IMR-90 (cell line): ENCODE measurements around the gene ZBTB24. TPM values are rescaled to one million over a fixed set of nuclear protein-coding genes. Genes with fewer than 3 reads are reported as not detected.

ENCODE experiments used
- ATAC-seq: fragments of 200-7000 bp; cut with Tn5 transposase; 2 replicates; pipeline ENCODE4 v1.9.1; 2020; ENCODE audit warnings: low read depth, mild to moderate bottlenecking, moderate library complexity
- BruUV-seq: library from RNA; stranded (reverse); fragments of 400-500 nt; replicated peaks from 2 replicates; lab custom pipeline; 2021; lab: Mats Ljungman, UMichigan
- CTCF ChIA-PET: fragments of 300-600 bp; formaldehyde crosslinking; extraction: SDS; loops from one replicate; lab custom pipeline; 2021; ENCODE audit warnings: antibody characterized with exemption; lab: Yijun Ruan, JAX
- POLR2A ChIA-PET: fragments of 300-600 bp; sonication (Branson Sonifier 250); formaldehyde crosslinking; loops from one replicate; lab custom pipeline; 2022; ENCODE audit warnings: antibody characterized with exemption; ENCODE audit not compliant: unreplicated experiment; lab: Charles Lee
- DNase-seq: peaks from one replicate; pipeline ENCODE4 v3.0.0; 2013
- H2AFZ ChIP-seq: replicated peaks from 2 replicates; pipeline ENCODE3; 2013; ENCODE audit warnings: low read length, mild to moderate bottlenecking; ENCODE audit not compliant: poor library complexity
- H2AK5ac ChIP-seq: 2 replicates; pipeline ENCODE4 v1.6.1; 2013; ENCODE audit warnings: low read depth, low read length, inconsistent platforms
- H2AK9ac ChIP-seq: replicated peaks from 2 replicates; pipeline ENCODE3; 2013; ENCODE audit warnings: mild to moderate bottlenecking, low read depth, low read length, moderate library complexity; ENCODE audit not compliant: poor library complexity
- H2BK120ac ChIP-seq: 2 replicates; pipeline ENCODE4 v1.6.1; 2013; ENCODE audit warnings: low read depth, low read length, inconsistent platforms
- H2BK15ac ChIP-seq: 3 replicates; pipeline ENCODE4 v1.6.1; 2013; ENCODE audit warnings: low read depth, low read length, inconsistent platforms
- H2BK20ac ChIP-seq: 2 replicates; pipeline ENCODE4 v1.6.1; 2013; ENCODE audit warnings: low read depth, mild to moderate bottlenecking, inconsistent platforms, low read length, moderate library complexity
- H2BK5ac ChIP-seq: 2 replicates; pipeline ENCODE4 v1.6.1; 2013; ENCODE audit warnings: mild to moderate bottlenecking, low read depth, low read length, inconsistent platforms; ENCODE audit not compliant: poor library complexity, severe bottlenecking
- H3K14ac ChIP-seq: replicated peaks from 2 replicates; pipeline ENCODE4 v1.6.1; 2013; ENCODE audit warnings: low read depth, low read length, inconsistent platforms
- H3K18ac ChIP-seq: 2 replicates; pipeline ENCODE4 v1.6.1; 2013; ENCODE audit warnings: low read depth, low read length, control low read depth
- H3K23ac ChIP-seq: 2 replicates; pipeline ENCODE4 v1.6.1; 2013; ENCODE audit warnings: low read depth, low read length, inconsistent platforms
- H3K27ac ChIP-seq: 2 replicates; pipeline ENCODE4 v1.5.1; 2013; ENCODE audit warnings: mild to moderate bottlenecking, control low read depth, low read length; ENCODE audit not compliant: insufficient read depth
- H3K27me3 ChIP-seq: 2 replicates; pipeline ENCODE4 v1.6.1; 2013; ENCODE audit warnings: low read length; ENCODE audit not compliant: control insufficient read depth, insufficient read depth
- H3K36me3 ChIP-seq: 2 replicates; pipeline ENCODE4 v1.6.1; 2013; ENCODE audit warnings: low read length, mixed read lengths; ENCODE audit not compliant: control insufficient read depth, insufficient read depth
- H3K4ac ChIP-seq: 2 replicates; pipeline ENCODE4 v1.6.1; 2013; ENCODE audit warnings: low read depth, low read length, inconsistent platforms
- H3K4me1 ChIP-seq: 2 replicates; pipeline ENCODE4 v1.6.1; 2013; ENCODE audit warnings: low read length, mixed read lengths; ENCODE audit not compliant: control insufficient read depth, insufficient read depth
- H3K4me2 ChIP-seq: 2 replicates; pipeline ENCODE4 v1.6.1; 2013; ENCODE audit warnings: low read depth, mild to moderate bottlenecking, control low read depth, low read length, moderate library complexity
- H3K4me3 ChIP-seq: 2 replicates; pipeline ENCODE4 v1.5.1; 2013; ENCODE audit warnings: low read depth, mild to moderate bottlenecking, control low read depth, low read length, moderate library complexity; ENCODE audit not compliant: insufficient read depth
- H3K56ac ChIP-seq: 2 replicates; pipeline ENCODE4 v1.6.1; 2013; ENCODE audit warnings: low read length, inconsistent platforms; ENCODE audit not compliant: insufficient read depth; ENCODE audit errors: extremely low read depth
- H3K79me1 ChIP-seq, 2 experiments: 2 replicates each; pipeline ENCODE4 v1.6.1; 2013; ENCODE audit warnings: low read length in 2 of 2, inconsistent platforms in 1 of 2, low read depth in 1 of 2
- H3K9ac ChIP-seq: 2 replicates; pipeline ENCODE4 v1.6.1; 2013; ENCODE audit warnings: low read depth, low read length, control low read depth
- H3K9me1 ChIP-seq: 2 replicates; pipeline ENCODE4 v1.6.1; 2013; ENCODE audit warnings: low read length, inconsistent platforms; ENCODE audit not compliant: insufficient read depth
- H3K9me3 ChIP-seq: 2 replicates; pipeline ENCODE4 v1.6.1; 2013; ENCODE audit warnings: low read length; ENCODE audit not compliant: control insufficient read depth, insufficient read depth
- H4K20me1 ChIP-seq: 2 replicates; pipeline ENCODE4 v1.6.1; 2013; ENCODE audit warnings: low read length, inconsistent platforms; ENCODE audit not compliant: insufficient read depth
- H4K5ac ChIP-seq: 2 replicates; pipeline ENCODE4 v1.6.1; 2013; ENCODE audit warnings: mild to moderate bottlenecking, low read depth, low read length, control low read depth
- H4K8ac ChIP-seq, 2 experiments: 2 replicates each; pipeline ENCODE4 v1.6.1; 2013; ENCODE audit warnings: low read depth in 2 of 2, low read length in 2 of 2, control low read depth in 1 of 2, inconsistent platforms in 1 of 2
- H4K91ac ChIP-seq: 2 replicates; pipeline ENCODE4 v1.6.1; 2013; ENCODE audit warnings: low read depth, low read length, inconsistent platforms; ENCODE audit not compliant: insufficient read depth
- BHLHE40 ChIP-seq: fragments of 150-350 bp; IDR thresholded peaks from 2 replicates; pipeline ENCODE4 v1.6.1; 2016; ENCODE audit warnings: mild to moderate bottlenecking, low read depth, low read length
- CEBPB ChIP-seq: IDR thresholded peaks from 2 replicates; pipeline ENCODE4 v1.6.1; 2012; ENCODE audit warnings: low read depth, low read length, improper control_type of control experiment
- CHD1 ChIP-seq: IDR thresholded peaks from 2 replicates; pipeline ENCODE4 v1.6.1; 2012; ENCODE audit warnings: low read depth, low read length, improper control_type of control experiment
- CTCF ChIP-seq: conservative IDR thresholded peaks from 2 replicates; pipeline ENCODE4 v1.5.1; 2012; ENCODE audit warnings: mild to moderate bottlenecking, low read depth, low read length, improper control_type of control experiment
- ELK1 ChIP-seq: fragments of 150-350 bp; IDR thresholded peaks from 2 replicates; pipeline ENCODE4 v1.6.1; 2016; ENCODE audit warnings: low read depth, mild to moderate bottlenecking, low read length, moderate library complexity, borderline replicate concordance
- FOS ChIP-seq: fragments of 150-350 bp; IDR thresholded peaks from 2 replicates; pipeline ENCODE4 v1.6.1; 2016; ENCODE audit warnings: low read depth, low read length
- MAFK ChIP-seq: IDR thresholded peaks from 2 replicates; pipeline ENCODE4 v1.6.1; 2012; ENCODE audit warnings: low read depth, low read length, improper control_type of control experiment
- MAZ ChIP-seq: IDR thresholded peaks from 2 replicates; pipeline ENCODE4 v1.6.1; 2012; ENCODE audit warnings: low read depth, mild to moderate bottlenecking, low read length, improper control_type of control experiment, moderate library complexity, borderline replicate concordance
- MXI1 ChIP-seq: IDR thresholded peaks from 2 replicates; pipeline ENCODE4 v1.6.1; 2012; ENCODE audit warnings: low read depth, mild to moderate bottlenecking, low read length, moderate library complexity, borderline replicate concordance
- NFE2L2 ChIP-seq: fragments of 150-350 bp; IDR thresholded peaks from 2 replicates; pipeline ENCODE4 v1.6.1; 2016; ENCODE audit warnings: low read depth, mild to moderate bottlenecking, low read length
- POLR2A ChIP-seq: IDR thresholded peaks from 2 replicates; pipeline ENCODE4 v1.6.1; 2012; ENCODE audit warnings: mild to moderate bottlenecking, low read depth, low read length
- RAD21 ChIP-seq: IDR thresholded peaks from 2 replicates; pipeline ENCODE4 v1.6.1; 2012; ENCODE audit warnings: low read length, improper control_type of control experiment
- RCOR1 ChIP-seq: IDR thresholded peaks from 2 replicates; pipeline ENCODE4 v1.6.1; 2012; ENCODE audit warnings: mild to moderate bottlenecking, low read length, improper control_type of control experiment; ENCODE audit not compliant: insufficient replicate concordance
- RFX5 ChIP-seq: IDR thresholded peaks from 2 replicates; pipeline ENCODE4 v1.8.0; 2012; ENCODE audit warnings: low read depth, mild to moderate bottlenecking, low read length, moderate library complexity
- SMC3 ChIP-seq: fragments of 150-350 bp; IDR thresholded peaks from 2 replicates; pipeline ENCODE4 v1.6.1; 2016; ENCODE audit warnings: low read depth, mild to moderate bottlenecking, antibody characterized with exemption, low read length, moderate library complexity
- USF2 ChIP-seq: fragments of 150-350 bp; IDR thresholded peaks from 2 replicates; pipeline ENCODE4 v1.6.1; 2017; ENCODE audit warnings: mild to moderate bottlenecking, antibody characterized with exemption, low read length, low read depth
- whole genome bisulfite sequencing, 2 experiments: methylation state at CpG; one replicate each; pipeline versions ENCODE4 v1.1.5 to v1.1.7; 2013; ENCODE audit warnings: missing lambda C conversion rate in 2 of 2; ENCODE audit not compliant: insufficient read length in 1 of 2; ENCODE audit errors: extremely low coverage in 2 of 2; 5-methylcytosine and 5-hydroxymethylcytosine counted together
- dilution Hi-C: fragments of 300-500 bp; cut with HindIII; formaldehyde crosslinking; loops from one replicate; pipeline ENCODE4 v1.14.3; 2018; ENCODE audit warnings: low sequenced_read_pairs; ENCODE audit not compliant: unreplicated experiment
- in situ Hi-C: fragments of 300-500 bp; cut with MboI; formaldehyde crosslinking; loops from 3 replicates; pipeline ENCODE4 v1.14.3; 2019; ENCODE audit warnings: low sequenced_read_pairs, inconsistent platforms, mixed read lengths
- intact Hi-C: fragments of 100-400 bp; cut with micrococcal nuclease; formaldehyde crosslinking; loops from 2 replicates; pipeline ENCODE4 v1.10.0; 2022
- polyA plus RNA-seq, 3 experiments: library from polyadenylated mRNA; depleted of rRNA; stranded (reverse); fragments of >200 nt; gene quantifications; 2 replicates each; pipeline ENCODE4 v1.2.3, GENCODE V29; 2012; ENCODE audit warnings: low replicate concordance in 1 of 3
- total RNA-seq: library from RNA; depleted of rRNA; stranded (reverse); fragments of >200 nt; gene quantifications from 2 replicates; pipeline ENCODE4 v1.2.3, GENCODE V29; 2012

Gene ZBTB24
- total and polyA plus RNA-seq, 2 of the 4 experiments (the other 2 are of a cell fraction) = 2.3 to 7.9 TPM

GRCh38 chr6:109483735-109484057 is 677 bp upstream of the ZBTB24 start:
- POLR2A ChIA-PET = no interaction called here

More at GRCh38 chr6:109483735-109484057, 677 bp upstream of the ZBTB24 start:
- no peaks in the 10 kb centered on the region for H3K9me1 ChIP-seq
- peaks cover 3% of the 10 kb centered on the region; the same call in 1 of the 2 replicates for H3K4me1 ChIP-seq
- H2BK120ac ChIP-seq = no peak overlapping the region
- no peak overlapping the region for H2AK9ac ChIP-seq
- TF ChIP-seq MXI1 (no peak), RFX5 (no peak), ELK1 (no peak), RAD21 (no peak), NFE2L2 (no peak), MAZ (no peak), USF2 (no peak), SMC3 (no peak), RCOR1 (no peak), CTCF (no peak), BHLHE40 (no peak), CHD1 (no peak), POLR2A (no peak), FOS (no peak), CEBPB (no peak), MAFK (no peak)
- H3K27me3 ChIP-seq = no peaks in the 10 kb centered on the region; the same call in 1 of the 2 replicates
- H4K20me1 ChIP-seq = no peaks in the 10 kb centered on the region; the same call in 1 of the 2 replicates
- H3K4ac ChIP-seq = no peak overlapping the region
- H3K9me3 ChIP-seq = no peaks in the 10 kb centered on the region
- H2AK5ac ChIP-seq = no peak overlapping the region
- H3K36me3 ChIP-seq = peaks cover 12% of the 10 kb centered on the region
- H3K4me2 ChIP-seq = peak overlapping the region; percentile 100
- no peak overlapping the region for H3K56ac ChIP-seq
- dilution Hi-C loops (no loop called here), in situ Hi-C loops (no loop called here), intact Hi-C loops (loop anchor here (5.0 kb wide), 1 partner anchor 391 kb away; the partner anchor contains the start of gene SESN1)
- CTCF ChIA-PET = no interaction called here
- peak overlapping the region; percentile 28; the same call in 1 of the 2 replicates for H3K18ac ChIP-seq
- no CpG with 5 or more reads among the region's 6 CpGs for WGBS, 2 experiments
- no peak overlapping the region for H4K91ac ChIP-seq
- peaks cover 27 to 34% of the 10 kb centered on the region in 2 experiments for H3K79me1 ChIP-seq
- no peak overlapping the region for H3K27ac ChIP-seq
- peak overlapping the region; percentile 89 for H2AFZ ChIP-seq
- H4K5ac ChIP-seq = 0 out of 2 replicates have a peak overlapping the region, but pooled peaks have one; percentile 60
- ATAC-seq (no peak), DNase-seq (no peak)
- no peak overlapping the region for H2BK20ac ChIP-seq
- no peak overlapping the region for H2BK5ac ChIP-seq
- peak overlapping the region; percentile 16 to 76; a peak in 1 of 4 replicates for H4K8ac ChIP-seq
- peak overlapping the region; percentile 76 for H3K4me3 ChIP-seq
- H3K9ac ChIP-seq = peak overlapping the region; percentile 51; the same call in 1 of the 2 replicates
- no peak overlapping the region for H2BK15ac ChIP-seq
- no TSS peak for BruUV-seq
- peak overlapping the region; percentile 17; the same call in 1 of the 2 replicates for H3K23ac ChIP-seq
- H3K14ac ChIP-seq = no peak overlapping the region
